ENCODE measurements around the gene OMP.

DNA sequence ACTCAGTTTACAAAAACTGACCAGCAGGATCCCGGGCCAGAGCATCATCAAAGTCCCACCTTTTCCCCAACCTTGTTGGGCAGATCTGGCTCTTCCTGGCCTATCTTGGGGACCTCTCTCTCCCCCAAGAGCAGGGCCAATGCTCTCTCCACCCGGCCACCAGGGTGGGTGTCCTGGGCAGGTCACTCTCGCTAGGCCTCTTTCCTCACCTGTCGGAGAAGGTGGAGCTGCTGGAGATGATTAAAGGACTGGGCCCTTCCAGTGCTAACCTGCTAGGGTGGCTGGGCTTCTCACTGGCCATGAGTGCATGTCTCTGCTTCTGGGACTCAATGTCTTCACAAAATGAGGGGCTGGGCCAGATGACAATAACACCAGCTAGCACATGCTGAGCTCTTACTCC, 38.8 kb upstream of the OMP start:
- TF ChIP-seq POLR2A (IDR thresholded peaks at IDR 0.05; ENCODE audit: low read depth, low read length) (no peak), POLR2AphosphoS5 (IDR thresholded peaks at IDR 0.05; ENCODE audit: low read depth, low read length) (no peak)

Data from GM12892 (cell line).